ENCODE measurements around the gene MYRIP.

The MYRIP gene

DNA sequence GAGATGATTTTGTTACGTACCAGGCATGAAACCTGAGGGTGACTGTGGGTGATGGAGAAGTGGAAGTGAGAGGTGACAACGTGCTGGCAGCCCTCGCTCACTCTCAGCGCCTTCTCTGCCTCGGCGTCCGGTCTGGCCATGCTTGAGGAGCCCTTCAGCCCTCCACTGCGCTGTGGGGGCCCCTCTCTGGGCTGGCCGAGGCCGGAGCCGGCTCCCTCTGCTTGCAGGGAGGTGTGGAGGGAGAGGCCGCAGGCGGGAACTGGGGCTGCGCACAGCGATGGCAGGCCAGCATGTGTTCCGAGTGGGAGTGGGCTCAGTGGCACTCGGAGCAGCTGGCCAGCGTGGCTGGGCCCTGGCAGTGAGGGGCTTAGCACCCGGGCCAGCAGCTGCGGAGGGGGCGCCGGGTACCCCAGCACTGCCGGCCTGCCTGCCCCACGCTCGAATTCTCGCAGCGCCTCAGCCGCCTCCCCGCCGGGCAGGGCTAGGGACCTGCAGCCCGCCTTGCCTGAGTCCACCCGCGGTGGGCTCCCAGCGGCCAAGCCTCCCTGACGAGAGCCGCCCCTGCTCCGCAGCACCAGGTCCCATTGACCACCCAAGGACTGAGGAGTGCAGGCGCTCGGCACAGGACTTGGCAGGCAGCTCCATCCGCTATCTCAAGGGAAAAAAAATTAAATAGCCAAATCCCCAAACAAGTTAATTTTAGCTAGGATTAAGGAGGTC, 29.7 kb upstream of the MYRIP start:
- ChIA-PET POLR2A (no interaction called here), CTCF (interaction anchor here (0.7 kb wide), 1 partner anchor 11 kb away, joined by 3 read pairs; no protein-coding TSS in a partner anchor)
- TF ChIP-seq, protein P1, sequence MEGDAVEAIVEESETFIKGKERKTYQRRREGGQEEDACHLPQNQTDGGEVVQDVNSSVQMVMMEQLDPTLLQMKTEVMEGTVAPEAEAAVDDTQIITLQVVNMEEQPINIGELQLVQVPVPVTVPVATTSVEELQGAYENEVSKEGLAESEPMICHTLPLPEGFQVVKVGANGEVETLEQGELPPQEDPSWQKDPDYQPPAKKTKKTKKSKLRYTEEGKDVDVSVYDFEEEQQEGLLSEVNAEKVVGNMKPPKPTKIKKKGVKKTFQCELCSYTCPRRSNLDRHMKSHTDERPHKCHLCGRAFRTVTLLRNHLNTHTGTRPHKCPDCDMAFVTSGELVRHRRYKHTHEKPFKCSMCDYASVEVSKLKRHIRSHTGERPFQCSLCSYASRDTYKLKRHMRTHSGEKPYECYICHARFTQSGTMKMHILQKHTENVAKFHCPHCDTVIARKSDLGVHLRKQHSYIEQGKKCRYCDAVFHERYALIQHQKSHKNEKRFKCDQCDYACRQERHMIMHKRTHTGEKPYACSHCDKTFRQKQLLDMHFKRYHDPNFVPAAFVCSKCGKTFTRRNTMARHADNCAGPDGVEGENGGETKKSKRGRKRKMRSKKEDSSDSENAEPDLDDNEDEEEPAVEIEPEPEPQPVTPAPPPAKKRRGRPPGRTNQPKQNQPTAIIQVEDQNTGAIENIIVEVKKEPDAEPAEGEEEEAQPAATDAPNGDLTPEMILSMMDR (IDR thresholded peaks at IDR 0.05; ENCODE audit: control extremely low read depth, extremely low read depth, low read depth, missing control alignments): no peak
- DNase-seq (ENCODE audit: extremely low spot score): no peak

DNA sequence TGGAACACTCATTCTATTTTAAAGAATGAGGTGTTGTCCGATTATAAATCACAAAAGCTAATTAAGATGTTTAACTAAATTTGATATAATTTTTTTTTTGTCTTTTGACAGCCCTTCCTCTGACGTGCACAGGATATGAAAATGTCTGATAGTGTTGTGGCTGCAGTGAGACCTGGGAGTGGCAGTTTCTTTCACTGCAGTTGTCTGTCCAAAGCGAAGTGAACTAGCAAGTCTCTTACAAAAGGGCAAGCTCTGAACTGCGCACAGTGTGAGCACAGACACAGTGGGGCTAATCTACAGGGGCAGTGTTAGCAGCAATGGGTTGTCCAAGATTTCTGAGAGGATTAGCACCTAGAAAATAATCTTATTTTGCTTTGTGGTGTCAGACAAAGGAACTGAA, 29.1 kb upstream of the MYRIP start:
- DNase-seq (ENCODE audit: extremely low spot score): no peak
- CTCF ChIA-PET: interaction anchor here (0.7 kb wide), 1 partner anchor 11 kb away, joined by 3 read pairs; no protein-coding TSS in a partner anchor
- POLR2A ChIA-PET: no interaction called here
- TF ChIP-seq, protein P1 (IDR thresholded peaks at IDR 0.05; ENCODE audit: control extremely low read depth, extremely low read depth, low read depth, missing control alignments): no peak

DNA sequence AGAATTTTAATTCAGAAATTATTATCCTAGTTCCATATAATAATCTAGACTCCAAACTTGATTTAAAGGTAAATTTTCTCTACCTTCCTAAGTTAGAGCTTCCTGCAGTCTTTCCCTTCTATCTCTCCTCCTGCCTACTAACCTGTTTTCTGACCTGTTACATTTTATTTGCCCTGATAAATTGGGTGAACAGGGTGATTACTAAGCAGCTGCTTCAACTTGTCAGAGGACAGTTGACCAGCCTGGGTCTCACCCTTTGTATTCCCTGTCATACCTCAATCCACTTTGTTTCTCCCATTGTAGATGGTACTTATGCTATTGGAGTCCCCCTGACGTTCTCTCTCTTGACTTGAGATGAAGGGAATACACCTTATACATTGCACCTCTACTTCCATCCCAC, 28.4 kb upstream of the MYRIP start:
- TF ChIP-seq, protein P1 (IDR thresholded peaks at IDR 0.05; ENCODE audit: control extremely low read depth, extremely low read depth, low read depth, missing control alignments): no peak
- CTCF ChIA-PET: no interaction called here
- POLR2A ChIA-PET: no interaction called here
- DNase-seq (ENCODE audit: extremely low spot score): no peak

DNA sequence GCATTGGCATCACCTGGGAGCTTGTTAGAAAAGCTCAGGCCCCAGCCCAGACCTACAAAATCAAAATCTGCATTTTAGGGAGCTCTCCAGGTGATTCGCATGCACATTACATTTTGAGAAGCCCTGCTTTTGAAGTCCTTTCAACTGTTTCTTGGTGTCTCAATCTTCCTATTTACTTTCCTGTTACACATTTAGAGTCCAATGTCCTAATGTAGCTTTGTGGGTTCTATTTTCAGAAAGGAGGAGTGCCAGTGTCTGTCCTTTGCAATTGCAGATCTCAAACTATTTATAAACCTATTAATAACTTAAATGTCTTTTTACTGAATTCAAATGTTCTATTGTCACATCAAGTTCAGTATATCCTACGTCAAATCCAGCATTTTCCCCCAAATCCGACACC, 27.8 kb upstream of the MYRIP start:
- TF ChIP-seq, protein P1 (IDR thresholded peaks at IDR 0.05; ENCODE audit: control extremely low read depth, extremely low read depth, low read depth, missing control alignments): no peak
- ChIA-PET CTCF (no interaction called here), POLR2A (no interaction called here)
- no peak for DNase-seq (ENCODE audit: extremely low spot score)

DNA sequence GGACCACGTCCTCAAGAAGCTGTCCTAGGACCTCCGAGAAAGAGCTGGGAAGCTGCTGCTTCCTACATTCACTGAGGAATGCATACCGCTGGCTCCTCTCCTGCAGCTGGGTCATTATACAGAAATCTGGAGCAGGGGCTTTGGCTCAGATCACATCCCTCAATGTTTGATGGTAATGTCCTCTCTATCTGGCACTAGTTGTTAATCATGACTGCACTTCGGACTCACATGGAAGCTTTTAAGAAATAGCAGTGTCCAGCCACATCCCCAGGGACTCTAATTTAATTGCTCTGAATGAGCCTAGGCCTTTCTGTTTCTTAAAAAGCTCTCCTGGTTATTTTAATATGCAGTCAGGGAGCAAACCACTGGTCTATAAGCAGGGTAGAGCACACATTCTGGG, 25.7 kb upstream of the MYRIP start:
- POLR2A ChIA-PET: no interaction called here

DNA sequence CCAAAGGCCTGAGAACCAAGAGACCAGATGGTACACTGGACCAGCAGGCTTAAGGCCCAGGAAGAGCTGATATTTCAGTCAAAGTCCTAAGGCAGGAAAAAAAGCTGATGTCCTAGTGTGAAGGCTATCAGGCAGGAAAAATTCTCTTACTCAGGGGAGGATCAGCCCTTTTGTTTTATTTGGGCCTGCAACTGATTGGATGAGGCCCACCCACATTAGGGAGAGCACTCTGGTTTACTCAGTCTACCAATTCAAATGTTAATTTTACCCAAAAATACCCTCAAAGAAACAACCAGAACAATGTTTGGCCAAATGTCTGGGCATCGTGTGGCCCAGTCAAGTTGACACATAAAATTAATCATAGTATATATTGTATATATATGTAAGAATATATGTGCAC, 24.5 kb upstream of the MYRIP start:
- TF ChIP-seq, protein P1 (IDR thresholded peaks at IDR 0.05; ENCODE audit: control extremely low read depth, extremely low read depth, low read depth, missing control alignments): no peak
- CTCF ChIA-PET: interaction anchor here (1.1 to 1.2 kb wide), 2 partner anchors 8 to 14 kb away, joined by 3 to 5 read pairs; no protein-coding TSS in a partner anchor
- DNase-seq (ENCODE audit: extremely low spot score): no peak
- POLR2A ChIA-PET: no interaction called here

More for the DNA sequence above, 25.7 kb upstream of the MYRIP start:
- TF ChIP-seq, protein P1 (IDR thresholded peaks at IDR 0.05; ENCODE audit: control extremely low read depth, extremely low read depth, low read depth, missing control alignments): no peak
- CTCF ChIA-PET: interaction anchor here (1.0 kb wide), 1 partner anchor 17 kb away, joined by 4 read pairs; no protein-coding TSS in a partner anchor
- no peak for DNase-seq (ENCODE audit: extremely low spot score)

Data from GM10248 (cell line).